ENCODE measurements around the gene NELL2.

NELL2 gene

DNA sequence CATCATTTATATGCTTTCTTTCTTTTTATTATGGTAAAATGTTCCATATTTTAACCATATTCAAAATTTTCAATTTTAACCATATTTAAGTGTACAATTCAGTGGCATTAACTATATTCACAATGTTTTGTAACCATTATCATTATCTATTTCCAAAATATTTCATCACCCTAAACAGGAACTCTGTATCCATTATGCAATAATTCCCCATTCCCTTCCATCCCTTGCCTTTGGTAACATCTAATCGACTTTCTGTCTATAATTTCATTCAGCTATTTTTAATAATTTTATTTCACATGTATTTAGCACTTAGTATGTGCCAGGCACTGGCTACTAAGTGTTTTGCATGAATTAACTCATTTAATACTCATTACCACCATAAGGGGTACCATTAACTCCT lies 287.5 kb downstream of the NELL2 start:
- DNase-seq = no peak

DNA sequence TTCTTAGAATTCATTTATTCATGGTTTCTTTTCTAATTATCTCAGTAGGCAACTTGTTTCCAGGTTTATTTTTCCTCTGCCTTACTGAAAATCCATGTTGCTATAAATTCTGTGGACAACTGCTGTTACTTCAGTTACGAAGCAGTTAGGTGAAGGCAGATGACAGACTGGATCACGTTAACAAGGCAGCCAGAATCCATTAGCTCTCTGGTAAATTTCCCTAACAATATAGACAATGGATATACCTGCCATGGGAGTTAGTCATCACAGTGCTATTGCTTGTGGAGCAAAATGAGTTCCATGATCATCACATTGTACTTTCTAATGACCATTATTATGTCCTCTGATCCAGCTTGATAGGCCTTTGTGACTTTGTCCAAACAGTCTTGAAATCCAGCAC lies 291.5 kb downstream of the NELL2 start:
- DNase-seq = no peak

DNA sequence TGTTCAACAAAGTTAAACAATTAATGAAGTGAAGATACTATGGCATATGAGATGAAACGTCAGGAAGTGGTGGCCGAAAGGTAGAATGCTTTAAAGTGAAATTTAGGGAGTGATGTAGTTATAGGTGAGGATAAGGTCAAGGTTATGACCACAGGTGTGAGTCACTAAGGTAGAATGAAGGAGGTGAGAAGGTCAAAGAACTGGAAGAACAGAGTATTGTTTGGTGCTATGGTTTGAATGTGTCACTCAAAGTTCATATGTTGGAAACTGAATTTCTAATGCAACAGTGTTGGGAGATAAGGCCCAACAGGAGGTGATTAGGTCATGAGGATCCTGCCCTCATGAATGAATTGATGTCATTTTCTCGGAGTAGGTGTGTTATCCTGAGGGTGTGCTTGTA lies 293.6 kb downstream of the NELL2 start:
- no peak for DNase-seq

DNA sequence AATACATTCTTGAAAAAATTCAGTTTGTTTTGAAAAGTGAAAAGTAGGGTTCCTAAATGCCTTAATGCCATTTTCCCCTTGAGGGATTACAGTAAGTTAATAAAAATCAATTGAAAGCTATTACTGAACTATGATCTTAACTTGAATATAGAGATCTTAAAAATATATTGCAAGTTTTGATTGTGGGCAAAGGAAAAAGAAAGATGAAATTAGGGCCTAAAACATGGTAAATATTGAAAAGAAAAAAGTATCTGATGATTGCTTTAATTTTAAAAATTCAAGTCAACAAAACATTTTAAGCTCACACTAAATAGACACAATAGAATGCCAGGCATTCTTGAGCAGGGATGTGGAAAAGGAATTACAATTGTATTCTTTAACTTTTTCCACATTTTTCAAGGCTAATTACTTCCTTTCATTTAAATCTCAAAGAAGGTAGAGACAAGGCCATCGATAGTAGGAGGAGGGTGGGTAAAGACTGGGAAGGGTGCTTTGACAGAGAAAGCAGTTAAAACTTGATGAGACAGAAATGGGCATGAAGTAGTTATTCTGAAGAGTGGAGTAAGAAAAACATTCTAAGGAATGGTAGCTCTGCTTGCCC lies 294.4 kb downstream of the NELL2 start:
- DNase-seq = no peak

DNA sequence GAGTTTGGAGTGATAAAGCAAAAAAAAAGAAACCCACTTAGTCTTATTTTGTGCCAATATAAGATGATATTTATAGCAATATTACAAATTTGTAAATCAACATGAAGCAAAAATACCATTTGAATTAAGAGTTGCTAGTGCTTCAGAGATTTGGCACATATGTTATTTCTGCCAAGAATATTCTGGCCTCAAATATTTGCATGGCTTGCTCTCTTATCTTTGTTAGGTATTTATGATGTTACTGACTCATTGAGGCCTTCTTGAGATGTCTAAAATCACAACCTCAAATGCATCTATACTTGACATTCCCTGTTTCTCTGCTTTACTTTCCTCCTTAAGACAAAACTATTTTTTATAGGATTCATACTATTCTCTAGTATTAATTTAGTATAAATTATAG lies 301.5 kb downstream of the NELL2 start:
- DNase-seq = no peak

DNA sequence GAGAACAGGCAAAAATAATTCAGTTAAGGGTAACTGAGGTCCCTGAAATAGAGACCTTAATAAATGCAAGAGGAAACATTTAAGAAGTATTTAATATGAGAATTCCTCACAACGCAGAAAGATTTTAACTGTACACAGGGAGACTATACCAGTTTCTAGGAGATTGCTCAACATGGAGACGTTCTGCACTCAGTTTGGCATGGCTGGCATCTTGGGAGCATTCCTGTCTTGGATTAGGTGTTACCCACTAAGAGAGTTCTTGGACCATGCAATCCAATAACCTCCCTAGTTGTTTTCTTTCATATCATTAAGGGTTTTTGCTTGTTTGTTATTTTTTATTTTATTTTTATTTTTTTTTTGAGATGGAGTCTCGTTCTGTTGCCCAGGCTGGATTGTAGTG lies 302.4 kb downstream of the NELL2 start:
- no peak for DNase-seq

DNA sequence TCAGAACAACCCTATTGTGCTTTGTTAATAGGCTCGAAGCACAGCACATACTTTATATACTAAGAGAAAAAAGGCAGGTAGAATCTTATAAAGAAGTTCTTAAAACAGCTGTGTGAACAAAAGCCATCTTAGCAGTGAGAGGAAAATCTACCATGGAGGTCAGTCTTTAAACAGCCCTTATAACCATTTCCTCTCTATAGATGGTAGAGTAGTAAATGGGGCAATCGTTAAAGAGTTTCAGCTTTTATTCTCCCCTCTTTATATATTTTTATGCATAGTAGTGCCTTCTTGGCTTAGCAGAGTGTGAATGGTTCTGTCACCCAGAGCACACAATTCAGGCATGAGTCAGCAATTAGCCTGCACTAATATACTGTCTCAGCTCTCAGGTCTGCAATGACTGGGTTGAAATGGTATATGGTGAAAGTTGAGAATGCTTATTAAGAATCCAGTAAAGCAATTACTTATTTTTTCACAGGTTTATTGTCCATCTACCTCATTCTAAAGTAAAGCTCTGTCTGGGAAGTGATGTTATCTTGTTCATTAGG lies 305.0 kb downstream of the NELL2 start:
- DNase-seq = no peak

DNA sequence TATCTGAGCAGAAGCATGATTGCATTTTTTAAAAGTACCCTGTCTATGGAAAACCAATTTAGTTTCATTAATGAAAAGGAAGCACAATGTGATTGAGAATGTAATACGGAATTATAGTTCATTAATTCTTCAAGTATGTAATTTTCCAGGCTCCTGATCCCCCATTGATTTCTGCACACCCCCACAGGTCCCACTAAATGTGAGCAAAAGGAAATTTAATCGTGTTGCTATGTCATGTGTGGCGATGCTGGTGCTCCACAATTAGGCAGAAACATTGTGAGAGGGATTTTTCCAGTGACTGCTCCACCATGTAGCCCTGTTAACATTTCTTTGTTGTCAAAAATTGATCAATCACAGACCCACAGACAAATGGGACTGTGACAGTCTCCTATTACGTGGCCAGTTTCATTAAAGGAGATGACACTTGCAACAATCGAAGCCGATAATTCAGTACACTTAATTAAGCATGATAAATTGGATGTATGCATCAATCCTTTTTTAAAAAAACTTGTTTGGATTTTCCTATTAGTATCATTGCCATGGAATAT lies 306.0 kb downstream of the NELL2 start:
- DNase-seq = no peak

DNA sequence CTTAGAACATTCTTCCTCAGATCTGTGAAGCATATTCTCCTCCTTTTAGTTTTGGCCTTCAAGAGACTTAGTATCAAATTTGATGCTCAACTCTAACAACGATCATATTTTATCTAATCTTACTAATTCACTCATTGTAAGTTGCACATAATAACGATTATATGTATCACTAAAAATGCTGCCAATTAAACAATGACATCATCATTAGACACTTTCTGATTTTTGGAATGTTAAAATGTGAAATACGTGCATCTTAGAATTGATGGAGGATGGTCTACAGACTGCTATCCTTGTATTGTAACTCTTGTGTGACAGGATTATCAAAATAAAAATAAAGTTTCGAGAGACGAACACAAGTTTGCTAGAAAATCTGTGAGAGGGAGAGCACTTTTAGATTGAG lies 311.0 kb downstream of the NELL2 start:
- no peak for DNase-seq

DNA sequence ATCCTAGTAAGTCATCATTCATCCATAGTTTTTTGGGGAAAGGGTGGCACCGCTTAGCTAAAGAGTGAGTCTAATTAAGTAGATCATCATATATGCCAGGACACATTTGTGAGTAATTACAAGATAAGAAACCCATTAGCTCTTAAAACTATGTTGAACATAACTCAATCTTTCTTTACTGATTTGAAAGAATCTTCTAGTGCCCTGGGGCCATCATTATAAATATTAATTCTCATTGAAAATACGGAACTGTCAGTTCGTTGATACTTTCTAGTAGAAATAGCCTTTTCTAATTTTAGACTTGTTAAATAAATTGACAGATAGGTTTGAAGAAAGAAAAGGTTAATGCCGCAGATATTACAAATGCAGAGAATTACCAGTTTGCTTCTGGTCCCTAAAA lies 312.6 kb downstream of the NELL2 start:
- no peak for DNase-seq

DNA sequence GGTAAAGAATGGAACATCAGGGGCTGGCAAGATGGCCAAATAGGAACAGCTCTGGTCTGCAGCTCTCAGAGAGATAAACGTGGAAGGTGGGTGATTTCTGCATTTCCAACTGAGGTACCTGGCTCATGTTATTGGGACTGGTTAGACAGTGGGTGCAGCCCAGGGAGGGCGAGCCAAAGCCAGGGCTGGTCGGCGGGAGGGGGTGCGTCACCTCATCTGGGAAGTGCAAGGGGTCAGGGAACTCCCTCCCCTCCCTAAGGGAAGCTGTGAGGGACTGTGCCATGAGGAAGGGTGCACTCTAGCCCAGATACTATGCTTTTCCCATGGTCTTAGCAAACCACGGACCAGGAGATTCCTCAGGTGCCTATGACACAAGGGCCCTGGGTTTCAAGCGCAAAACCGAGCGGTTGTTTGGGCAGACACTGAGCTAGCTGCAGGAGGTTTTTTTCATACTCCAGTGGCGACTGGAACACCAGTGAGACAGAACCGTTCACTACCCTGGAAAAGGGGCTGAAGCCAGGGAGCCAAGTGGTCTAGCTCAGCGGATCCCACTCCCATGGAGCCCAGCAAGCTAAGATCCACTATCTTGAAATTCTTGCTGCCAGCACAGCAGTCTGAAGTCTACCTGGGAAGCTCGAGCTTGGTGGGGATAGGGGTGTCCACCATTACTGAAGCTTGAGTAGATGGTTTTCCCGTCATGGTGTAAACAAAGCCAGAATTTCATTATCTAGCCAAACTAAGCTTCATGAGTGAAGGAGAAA lies 317.6 kb downstream of the NELL2 start:
- no peak for DNase-seq

DNA sequence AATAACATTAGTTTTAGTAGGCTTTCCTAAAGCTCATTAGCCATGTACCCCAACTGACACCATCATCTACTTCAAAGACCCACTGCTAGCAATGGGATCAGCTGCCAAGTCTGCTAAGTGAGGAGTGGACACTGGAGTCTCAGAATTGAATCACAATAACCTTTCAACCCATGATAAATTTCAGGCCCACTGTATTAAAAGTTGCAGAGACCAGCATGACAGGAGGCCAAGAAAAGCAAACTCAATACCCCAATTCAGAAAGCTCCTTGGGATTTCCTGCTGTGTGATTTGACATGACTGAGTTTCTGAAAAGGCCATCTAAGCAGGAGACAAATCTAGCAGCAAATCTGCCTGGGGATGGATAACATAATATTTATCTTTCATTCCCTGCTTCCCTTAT lies 320.7 kb downstream of the NELL2 start:
- DNase-seq = no peak

DNA sequence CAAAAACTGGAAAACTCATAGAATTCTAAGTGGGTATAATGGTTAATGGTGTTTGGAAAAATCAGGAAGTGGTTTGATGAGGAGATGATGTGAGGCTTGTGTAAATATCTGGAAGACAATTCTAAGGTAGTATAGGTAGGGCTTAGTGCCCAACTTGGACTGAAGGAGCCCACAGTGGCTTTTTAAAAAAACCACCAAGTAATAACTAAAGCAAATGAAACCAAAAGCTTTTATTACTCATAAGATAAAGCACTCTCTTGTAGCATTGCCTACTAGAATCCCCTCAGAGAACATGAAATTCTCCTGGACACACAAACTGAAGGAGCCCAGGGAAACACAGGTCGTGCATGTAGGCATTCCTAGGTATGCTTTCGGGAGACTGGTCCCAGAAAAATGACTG lies 324.5 kb downstream of the NELL2 start:
- no peak for DNase-seq

DNA sequence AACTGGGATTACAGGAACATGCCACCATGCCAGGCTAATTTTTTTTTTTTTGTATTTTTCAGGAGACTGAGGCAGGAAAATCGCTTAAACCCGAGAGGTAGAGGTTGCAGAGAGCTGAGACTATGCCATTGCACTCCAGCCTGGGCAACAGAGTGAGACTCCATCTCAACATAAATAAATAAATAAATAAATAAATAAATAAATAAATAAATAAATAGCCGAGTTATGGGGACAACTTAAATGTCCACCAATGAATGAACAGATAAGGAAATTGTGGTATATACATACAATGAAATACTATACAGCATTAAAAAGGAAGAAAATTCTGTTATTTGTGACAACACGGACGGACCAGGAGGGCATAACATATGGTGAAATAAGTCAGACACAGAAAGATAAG lies 325.7 kb downstream of the NELL2 start:
- no peak for DNase-seq

DNA sequence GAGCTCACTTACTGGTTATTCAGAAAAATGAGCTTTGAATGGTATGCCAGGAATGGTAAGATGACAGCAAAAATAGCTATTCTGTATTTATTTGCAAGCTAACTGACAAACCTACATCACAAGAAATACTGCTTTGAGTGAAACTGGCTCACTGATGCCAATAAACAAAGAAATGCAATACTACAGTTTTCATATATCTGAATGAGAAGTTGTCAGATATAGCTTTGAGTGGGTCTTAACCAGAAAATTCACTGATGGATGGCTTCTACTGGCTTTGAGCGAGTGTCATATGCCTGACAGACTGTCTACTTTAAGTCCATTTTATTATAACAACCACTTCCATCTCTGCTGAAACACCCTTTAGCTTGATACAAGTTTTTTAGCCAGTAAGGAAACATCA lies 330.1 kb downstream of the NELL2 start:
- DNase-seq = no peak

DNA sequence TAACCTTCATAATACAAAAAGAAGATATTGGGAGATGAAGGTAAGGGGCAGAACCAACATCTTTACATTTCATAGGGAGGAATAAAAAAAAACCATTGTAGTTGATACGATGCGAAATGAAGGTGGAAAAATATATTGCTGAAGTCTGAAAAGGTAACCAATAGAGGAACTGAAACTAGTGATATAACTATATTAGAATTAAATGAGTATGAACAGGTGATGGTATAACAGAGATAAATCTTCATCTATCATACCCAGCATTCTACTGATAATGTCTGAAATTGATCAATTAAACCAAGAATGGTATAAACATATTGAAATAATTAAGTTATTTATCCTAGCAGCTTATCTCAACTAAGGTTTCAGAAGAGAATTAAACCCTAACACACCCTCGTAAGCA lies 332.1 kb downstream of the NELL2 start:
- DNase-seq = no peak

DNA sequence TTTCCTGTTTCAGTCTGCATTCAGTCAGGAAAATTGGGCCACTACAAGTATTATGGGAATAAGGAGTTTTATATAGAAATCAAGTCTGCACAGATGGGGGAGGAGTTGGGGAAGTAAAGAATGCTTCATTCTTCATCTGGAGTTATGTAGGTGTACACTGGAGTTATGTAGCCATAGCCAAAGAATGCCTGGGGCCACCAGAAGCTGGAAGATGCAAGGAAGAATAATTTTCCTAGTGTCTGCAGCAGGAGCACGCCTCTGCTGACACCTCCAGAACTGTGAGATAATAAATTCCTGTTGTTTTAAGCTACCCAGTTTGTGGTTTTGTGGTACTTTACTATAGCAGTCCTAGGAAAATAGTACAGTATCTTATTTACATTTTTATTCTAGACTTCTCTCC lies 333.4 kb downstream of the NELL2 start:
- DNase-seq = no peak

DNA sequence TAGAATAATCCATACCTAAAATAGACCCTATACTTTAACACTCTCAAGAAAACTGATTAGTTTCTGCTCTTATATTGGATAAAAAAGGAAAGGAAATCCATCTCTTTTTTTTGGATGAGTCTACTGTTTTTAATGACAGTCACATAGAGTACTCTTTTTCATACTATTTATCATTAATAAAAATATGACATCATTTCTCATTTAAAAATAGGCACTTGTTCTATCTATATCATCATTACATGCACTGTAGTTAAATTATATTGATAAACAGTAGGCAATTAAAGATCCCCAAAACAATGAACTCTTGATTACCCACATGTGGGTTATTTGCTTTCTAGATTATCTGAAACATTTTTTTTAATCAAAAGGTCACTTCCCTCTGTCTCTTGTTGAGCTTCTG lies 338.8 kb downstream of the NELL2 start:
- no peak for DNase-seq

DNA sequence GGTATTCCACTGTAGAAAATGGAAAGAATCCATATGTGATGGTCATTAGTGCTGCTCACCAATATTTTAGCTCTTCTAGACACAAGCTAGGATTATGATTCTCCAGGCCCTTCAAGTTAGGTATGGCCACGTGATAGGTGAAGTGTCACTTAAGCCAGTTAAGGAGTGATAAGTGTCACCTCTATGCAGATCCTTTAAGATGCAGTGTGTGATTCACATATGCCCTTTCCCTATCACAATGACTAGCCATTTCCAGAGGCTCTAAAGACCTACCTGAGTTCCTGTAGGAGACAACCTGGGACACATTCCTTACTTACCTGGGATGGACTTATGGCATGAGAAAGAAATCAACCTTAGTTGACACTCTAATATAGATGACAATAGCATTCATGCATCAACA lies 343.2 kb downstream of the NELL2 start:
- no peak for DNase-seq

DNA sequence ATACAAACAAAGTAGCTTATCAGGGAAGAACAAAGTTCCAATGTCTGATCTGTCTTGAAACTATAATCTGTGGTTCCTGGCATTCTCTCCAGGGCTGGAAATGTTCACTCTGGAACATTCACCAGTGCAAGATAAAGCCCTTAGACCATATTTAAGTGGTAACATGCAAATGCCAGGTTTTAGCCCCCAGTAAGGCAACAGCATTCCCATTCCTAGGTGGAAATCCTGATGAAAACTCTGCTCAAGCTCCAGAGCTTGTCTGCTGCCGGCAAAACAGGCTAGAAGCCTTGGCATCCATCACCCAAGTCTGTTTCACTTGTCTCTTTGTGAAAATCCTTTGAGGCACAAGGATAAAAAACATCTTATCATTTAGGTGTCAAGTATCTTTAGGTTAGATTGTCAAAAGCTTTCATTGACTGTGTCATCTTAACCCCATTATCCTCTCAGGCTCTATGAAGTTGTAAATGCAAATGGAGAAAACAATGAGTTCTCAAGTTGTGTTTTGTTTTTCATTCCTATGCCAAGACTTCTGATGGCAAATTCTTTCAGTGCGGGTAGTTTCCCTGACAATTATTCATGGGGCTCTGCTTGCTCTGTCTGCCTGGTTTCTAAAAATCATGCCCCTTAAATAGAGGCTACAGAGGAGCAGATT lies 344.7 kb downstream of the NELL2 start:
- no peak for DNase-seq

DNA sequence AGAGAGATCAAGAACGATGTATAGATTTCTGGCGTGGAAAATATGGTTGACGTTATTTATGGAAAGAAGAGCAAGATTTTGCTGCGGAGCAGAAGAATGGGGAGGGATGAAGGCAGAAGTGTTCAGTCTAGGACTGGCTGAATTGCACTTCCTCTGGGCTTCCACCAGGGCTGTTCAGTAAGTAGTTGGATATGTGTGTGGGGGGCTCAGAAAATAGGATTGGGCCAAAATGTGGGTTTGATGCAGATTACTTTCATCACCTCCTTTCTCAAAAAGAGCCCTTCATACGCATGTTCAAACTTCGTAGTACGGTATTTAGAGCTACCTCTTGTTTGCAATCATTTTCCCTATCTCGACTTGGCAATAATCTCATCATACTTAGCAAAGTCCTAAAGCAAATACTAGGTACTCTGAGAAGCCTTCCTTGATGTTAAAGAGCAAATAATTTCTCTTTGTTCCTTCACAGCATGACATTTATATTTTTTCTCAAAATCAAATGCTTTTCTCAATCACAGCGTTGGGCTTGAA lies 349.4 kb downstream of the NELL2 start:
- no peak for DNase-seq

DNA sequence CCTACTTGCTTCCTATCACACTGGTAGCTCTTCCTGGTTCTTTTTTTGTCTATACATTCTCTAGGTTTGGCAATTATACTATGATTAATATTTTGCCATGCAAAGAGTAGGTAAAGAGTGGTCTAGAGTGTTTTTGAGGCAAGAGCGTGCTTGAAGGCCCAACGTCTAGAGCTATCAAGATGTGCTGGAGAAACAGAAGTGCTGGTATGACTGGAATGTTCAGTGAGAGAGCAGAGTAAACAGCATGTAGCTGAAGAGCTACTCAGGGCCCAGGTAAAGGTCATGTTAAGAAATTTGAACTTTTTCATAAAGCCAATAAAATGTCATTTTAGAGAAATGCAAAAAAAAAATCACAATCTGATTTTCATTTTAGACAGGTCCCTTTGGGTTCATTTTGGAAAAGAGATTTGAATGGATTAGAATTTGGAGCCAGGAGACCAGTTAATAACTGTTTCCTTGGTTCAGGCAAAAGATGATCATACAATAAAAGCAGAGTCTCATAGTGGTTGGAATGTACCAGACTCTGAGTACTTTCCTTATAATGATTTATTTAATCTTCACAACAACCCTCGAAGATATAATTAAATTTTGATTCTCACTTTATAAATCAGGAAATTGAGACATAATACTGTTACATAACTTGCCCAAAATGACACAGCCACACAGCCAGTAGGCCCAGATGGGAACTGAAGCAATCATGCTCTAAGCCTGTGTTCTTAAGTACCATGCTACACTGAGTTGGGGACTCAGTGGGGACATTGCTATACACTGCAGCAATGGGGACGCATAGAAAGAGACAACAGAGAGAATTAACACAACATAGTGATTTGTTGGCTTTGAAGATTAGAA lies 350.1 kb downstream of the NELL2 start:
- no peak for DNase-seq

DNA sequence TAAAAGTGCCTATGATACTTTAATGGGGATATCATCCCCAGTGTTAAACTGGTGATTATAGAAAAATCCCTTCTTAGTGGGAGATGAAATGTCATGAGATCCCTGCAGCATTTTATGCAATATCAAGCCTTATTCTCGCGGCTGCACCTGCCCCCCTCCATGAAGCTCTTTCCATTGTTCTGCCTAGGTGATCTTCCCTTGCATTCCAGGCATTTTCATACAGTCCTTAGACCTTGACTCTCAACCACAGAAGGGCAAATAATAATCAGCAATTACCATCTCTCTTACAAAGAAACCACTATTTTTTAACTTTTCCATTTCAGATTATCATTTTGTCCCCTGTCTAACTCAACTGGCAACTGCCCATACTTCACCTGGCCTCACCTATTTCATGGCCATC lies 352.3 kb downstream of the NELL2 start:
- no peak for DNase-seq

All from NCI-H1694 treated with DMSO at 0.1 percent for 48 hours (cell line).